CD4-positive, alpha-beta T cell treated with Interferon gamma for 1 hour (primary cell): Measurements from ENCODE around the gene SREBF2.
"Not testable (repeated sequence)": the region's sequence is repeated elsewhere in the genome, so short reads cannot be mapped to it uniquely, and the experiment has no call there.

ENCODE experiments used
- DNase-seq: peaks from one replicate; pipeline ENCODE4 v3.0.0-alpha.2; 2020

Gene SREBF2

GRCh38 chr22:41842996-41843970 is 10.4 kb downstream of the SREBF2 start:
- DNase-seq, result no peak

GRCh38 chr22:41844036-41844435 is 11.1 kb downstream of the SREBF2 start:
- no peak for DNase-seq

- DNase-seq, result no peak
These were observed 11.6 kb downstream of the SREBF2 start for GRCh38 chr22:41844513-41844912.

- no peak for DNase-seq
These were observed 12.7 kb downstream of the SREBF2 start for GRCh38 chr22:41845380-41846267.

- DNase-seq, result no peak
These were observed 13.5 kb downstream of the SREBF2 start for GRCh38 chr22:41846268-41846987.

GRCh38 chr22:41847300-41847699 is 14.4 kb downstream of the SREBF2 start:
- DNase-seq, result no peak

GRCh38 chr22:41848468-41848867 is 15.6 kb downstream of the SREBF2 start:
- peak; percentile 66 for DNase-seq

- no peak for DNase-seq
These were observed 23.6 kb downstream of the SREBF2 start for GRCh38 chr22:41856469-41856868.

- peak; percentile 68 for DNase-seq
These were observed 24.4 kb downstream of the SREBF2 start for GRCh38 chr22:41857155-41857859.

- no peak for DNase-seq
These were observed 24.9 kb downstream of the SREBF2 start for GRCh38 chr22:41857860-41858199.

GRCh38 chr22:41862160-41862529 is 29.2 kb downstream of the SREBF2 start:
- peak; percentile 26 for DNase-seq

- DNase-seq, result no peak
These were observed 29.8 kb downstream of the SREBF2 start for GRCh38 chr22:41862530-41863266.

- no peak for DNase-seq
These were observed 30.6 kb downstream of the SREBF2 start for GRCh38 chr22:41863472-41863871.

GRCh38 chr22:41868556-41868955 is 35.7 kb downstream of the SREBF2 start:
- DNase-seq, result no peak

GRCh38 chr22:41870081-41870480 is 37.2 kb downstream of the SREBF2 start:
- not testable (repeated sequence) for DNase-seq

- DNase-seq, result no peak
These were observed 37.9 kb downstream of the SREBF2 start for GRCh38 chr22:41870786-41871185.

GRCh38 chr22:41873391-41873790 is 40.5 kb downstream of the SREBF2 start:
- DNase-seq, result no peak

GRCh38 chr22:41874090-41874489 is 41.2 kb downstream of the SREBF2 start:
- DNase-seq, result no peak

GRCh38 chr22:41875531-41876270 is 42.8 kb downstream of the SREBF2 start:
- no peak for DNase-seq

GRCh38 chr22:41876275-41876674 is 43.4 kb downstream of the SREBF2 start:
- DNase-seq, result no peak

GRCh38 chr22:41876675-41877074 is 43.8 kb downstream of the SREBF2 start:
- DNase-seq, result no peak
